ENCODE data around the gene HIVEP3.

DNA sequence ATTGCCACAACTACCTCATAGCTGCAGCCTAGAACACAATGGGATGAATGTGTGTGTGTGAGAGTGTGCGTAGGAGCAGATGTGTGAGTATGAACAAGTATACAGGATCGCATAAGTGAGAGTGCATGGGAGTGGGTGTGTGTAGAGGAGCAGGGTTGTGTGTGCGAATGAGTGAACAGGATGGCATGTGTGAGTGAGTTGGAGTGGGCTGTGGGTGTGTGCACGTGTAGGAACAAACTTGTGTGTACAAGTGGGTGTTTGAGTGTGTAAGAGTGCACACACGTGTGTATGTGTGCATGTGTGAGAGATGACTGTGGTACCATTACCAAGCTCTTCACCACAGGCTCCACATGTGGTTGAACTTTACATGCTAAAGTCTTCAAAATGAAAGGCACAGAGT lies 258.8 kb downstream of the HIVEP3 start:
- TF ChIP-seq CTCF (IDR thresholded peaks at IDR 0.05) (no peak), EZH2 (IDR thresholded peaks at IDR 0.05) (no peak), EZH2phosphoT487 (IDR thresholded peaks at IDR 0.05) (no peak)
